ENCODE data around the gene FKBP4.

DNA sequence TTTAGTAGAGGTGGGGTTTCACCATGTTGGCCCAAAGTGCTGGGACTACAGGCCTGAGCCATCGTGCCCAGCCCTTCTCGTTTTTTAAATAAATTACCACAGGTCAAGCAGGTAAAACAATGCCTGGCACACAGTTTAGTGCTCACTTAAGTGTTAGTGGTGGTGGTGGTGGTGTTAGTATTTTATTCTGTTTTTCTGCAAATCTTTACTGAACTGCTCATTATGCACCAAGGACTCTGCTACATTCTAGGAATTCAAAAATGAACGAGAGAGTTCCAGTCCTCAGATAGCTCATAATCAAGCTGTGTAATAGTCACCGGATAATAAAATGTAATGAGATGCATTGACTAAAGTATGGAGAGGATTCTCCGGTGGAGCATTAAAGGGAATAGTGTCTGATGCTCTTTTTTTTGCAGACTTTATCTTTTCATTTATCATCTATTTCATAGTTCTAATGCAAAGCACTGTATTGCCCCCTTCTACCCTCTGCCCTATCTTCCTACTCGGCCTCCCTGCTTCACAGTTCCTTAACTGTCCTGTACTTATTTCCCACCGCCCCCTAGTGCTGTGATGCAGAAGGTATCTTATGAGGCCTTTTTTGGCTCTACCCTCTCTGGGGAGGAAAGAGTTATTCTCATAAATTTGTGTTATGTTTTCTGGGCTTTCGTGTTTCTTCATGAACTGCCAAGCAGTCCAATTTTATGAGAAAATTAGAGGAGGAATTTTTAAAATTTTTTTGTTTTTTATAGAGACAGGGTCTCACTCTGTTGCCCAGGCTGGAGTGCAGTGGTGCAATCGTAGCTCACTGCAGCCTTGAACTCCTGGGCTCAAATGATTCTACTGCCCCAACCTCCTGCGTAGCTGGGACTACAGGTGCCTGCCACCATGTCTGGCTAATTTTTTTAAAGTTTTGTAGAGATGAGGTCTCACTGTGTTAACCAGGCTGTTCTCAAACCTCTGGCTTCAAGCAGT is 18.7 kb downstream of the FKBP4 start:
- TF ChIP-seq EZH2 (optimal IDR thresholded peaks at IDR 0.05; ENCODE audit: low read depth, low read length), result no peak
- TF ChIP-seq EZH2phosphoT487 (IDR thresholded peaks at IDR 0.05; ENCODE audit: low read length), result no peak
- TF ChIP-seq, protein P1, sequence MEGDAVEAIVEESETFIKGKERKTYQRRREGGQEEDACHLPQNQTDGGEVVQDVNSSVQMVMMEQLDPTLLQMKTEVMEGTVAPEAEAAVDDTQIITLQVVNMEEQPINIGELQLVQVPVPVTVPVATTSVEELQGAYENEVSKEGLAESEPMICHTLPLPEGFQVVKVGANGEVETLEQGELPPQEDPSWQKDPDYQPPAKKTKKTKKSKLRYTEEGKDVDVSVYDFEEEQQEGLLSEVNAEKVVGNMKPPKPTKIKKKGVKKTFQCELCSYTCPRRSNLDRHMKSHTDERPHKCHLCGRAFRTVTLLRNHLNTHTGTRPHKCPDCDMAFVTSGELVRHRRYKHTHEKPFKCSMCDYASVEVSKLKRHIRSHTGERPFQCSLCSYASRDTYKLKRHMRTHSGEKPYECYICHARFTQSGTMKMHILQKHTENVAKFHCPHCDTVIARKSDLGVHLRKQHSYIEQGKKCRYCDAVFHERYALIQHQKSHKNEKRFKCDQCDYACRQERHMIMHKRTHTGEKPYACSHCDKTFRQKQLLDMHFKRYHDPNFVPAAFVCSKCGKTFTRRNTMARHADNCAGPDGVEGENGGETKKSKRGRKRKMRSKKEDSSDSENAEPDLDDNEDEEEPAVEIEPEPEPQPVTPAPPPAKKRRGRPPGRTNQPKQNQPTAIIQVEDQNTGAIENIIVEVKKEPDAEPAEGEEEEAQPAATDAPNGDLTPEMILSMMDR (IDR thresholded peaks at IDR 0.05; ENCODE audit: low read length), result peak; percentile 73
